SKM-1 (cell line): Measurements from ENCODE around the gene CCR3.
"Not testable (repeated sequence)": the region's sequence is repeated elsewhere in the genome, so short reads cannot be mapped to it uniquely, and the experiment has no call there.

Experiments
- DNase-seq: peaks from one replicate; lab custom pipeline; 2025; ENCODE audit not compliant: unreplicated experiment; lab: John Stamatoyannopoulos, UW

CCR3 gene

GRCh38 chr3:46242120-46242519 lies at the start of gene CCR3:
CCR3 (plus strand) TSS chr3:46242460; CDS start chr3:46265159, 22,699 bp downstream.
- DNase-seq = no peak

- no peak for DNase-seq
These were observed 49.3 kb upstream of the CCR3 start for GRCh38 chr3:46192939-46193338.

- DNase-seq = peak; percentile 55
These were observed 48.8 kb upstream of the CCR3 start for GRCh38 chr3:46193436-46193835.

GRCh38 chr3:46194868-46195553 lies 47.2 kb upstream of the CCR3 start:
- DNase-seq = no peak

GRCh38 chr3:46196261-46196957 lies 45.9 kb upstream of the CCR3 start:
- no peak for DNase-seq

- no peak for DNase-seq
These were observed 42.0 kb upstream of the CCR3 start for GRCh38 chr3:46200211-46200610.

GRCh38 chr3:46200790-46201189 lies 41.5 kb upstream of the CCR3 start:
- no peak for DNase-seq

- DNase-seq = no peak
These were observed 39.7 kb upstream of the CCR3 start for GRCh38 chr3:46202535-46202934.

GRCh38 chr3:46203681-46204080 lies 38.6 kb upstream of the CCR3 start:
- DNase-seq = no peak

GRCh38 chr3:46205286-46205960 lies 36.8 kb upstream of the CCR3 start:
- no peak for DNase-seq

GRCh38 chr3:46206282-46207015 lies 35.8 kb upstream of the CCR3 start:
- no peak for DNase-seq

GRCh38 chr3:46207514-46207913 lies 34.7 kb upstream of the CCR3 start:
- not testable (repeated sequence) for DNase-seq

- DNase-seq = peak; percentile 71
These were observed 34.0 kb upstream of the CCR3 start, which contains the start of gene CCR1 for GRCh38 chr3:46208167-46208704. CCR1 (minus strand) TSS chr3:46208313; CDS start chr3:46204313, 4,000 bp downstream.

- DNase-seq = no peak
These were observed 33.2 kb upstream of the CCR3 start for GRCh38 chr3:46209053-46209452.

- no peak for DNase-seq
These were observed 32.4 kb upstream of the CCR3 start for GRCh38 chr3:46209746-46210470.

- DNase-seq = no peak
These were observed 30.2 kb upstream of the CCR3 start for GRCh38 chr3:46212101-46212500.

- peak; percentile 16 for DNase-seq
These were observed 29.1 kb upstream of the CCR3 start for GRCh38 chr3:46213201-46213600.

- DNase-seq = no peak
These were observed 27.4 kb upstream of the CCR3 start for GRCh38 chr3:46214751-46215352.

- DNase-seq = no peak
These were observed 26.3 kb upstream of the CCR3 start for GRCh38 chr3:46215810-46216414.
